HepG2 (cell line): Measurements from ENCODE around the gene RFC2. TPM values are rescaled to one million over a fixed set of nuclear protein-coding genes. Genes with fewer than 3 reads are reported as not detected.

Experiments used
- ARNT2 ChIP-seq: sonication (generic); formaldehyde crosslinking; IDR thresholded peaks from 2 replicates; pipeline ENCODE4 v1.8.0; 2022; ENCODE audit warnings: mild to moderate bottlenecking, low read depth, missing genetic modification reagents, moderate library complexity
- CREB1 ChIP-seq, 2 experiments: fragments of 450-650 bp in 1 of 2; IDR thresholded peaks; 2 replicates each; pipeline ENCODE4 v1.6.1; 2016 to 2017; ENCODE audit warnings: control low read depth in 1 of 2, mild to moderate bottlenecking in 1 of 2, missing compliant biosample characterization in 1 of 2, missing genetic modification characterization in 1 of 2
- DMAP1 ChIP-seq: IDR thresholded peaks from 2 replicates; pipeline ENCODE4 v1.6.1; 2016
- GTF2F1 ChIP-seq: fragments of 150-350 bp; IDR thresholded peaks from 2 replicates; pipeline ENCODE4 v1.6.1; 2014; ENCODE audit warnings: low read length
- HMGA1 ChIP-seq: sonication (generic); formaldehyde crosslinking; conservative IDR thresholded peaks from 2 replicates; pipeline ENCODE4 v1.4.0; 2020; ENCODE audit warnings: missing genetic modification reagents
- KDM2A ChIP-seq: sonication (generic); formaldehyde crosslinking; IDR thresholded peaks from 2 replicates; pipeline ENCODE4 v1.4.0; 2020; ENCODE audit warnings: low read depth, missing genetic modification reagents, borderline replicate concordance
- MAFK ChIP-seq, 2 experiments: IDR thresholded peaks in 1 of 2; conservative IDR thresholded peaks in 1 of 2; 2 replicates each; pipeline ENCODE4 v1.6.1; 2011; ENCODE audit warnings: improper control_type of control experiment in 2 of 2, low read length in 2 of 2
- NCOA2 ChIP-seq: sonication (generic); formaldehyde crosslinking; IDR thresholded peaks from 2 replicates; pipeline ENCODE4 v1.8.0; 2022; ENCODE audit warnings: inconsistent platforms
- NFE2L2 ChIP-seq: fragments of 150-350 bp; IDR thresholded peaks from 2 replicates; pipeline ENCODE4 v1.6.1; 2014; ENCODE audit warnings: low read length
- PAX8 ChIP-seq: sonication (generic); formaldehyde crosslinking; IDR thresholded peaks from 2 replicates; pipeline ENCODE4 v1.8.0; 2022; ENCODE audit warnings: mild to moderate bottlenecking, missing genetic modification reagents, borderline replicate concordance
- POLR2G ChIP-seq: fragments of 200-400 bp; formaldehyde crosslinking; IDR thresholded peaks from 2 replicates; pipeline ENCODE4 v1.6.1; 2018; ENCODE audit warnings: mild to moderate bottlenecking, low read depth, low read length, moderate library complexity
- RARG ChIP-seq: sonication (generic); formaldehyde crosslinking; IDR thresholded peaks from 2 replicates; pipeline ENCODE4 v1.4.0; 2020; ENCODE audit warnings: low read depth, mild to moderate bottlenecking, missing genetic modification reagents
- RFX5 ChIP-seq: IDR thresholded peaks from 2 replicates; pipeline ENCODE4 v1.6.1; 2011; ENCODE audit warnings: low read depth, low read length, improper control_type of control experiment
- SIN3B ChIP-seq: fragments of 150-350 bp; IDR thresholded peaks from 2 replicates; pipeline ENCODE4 v1.6.1; 2014; ENCODE audit warnings: low read length
- YEATS4 ChIP-seq: sonication (generic); formaldehyde crosslinking; IDR thresholded peaks from 2 replicates; pipeline ENCODE4 v1.4.0; 2020; ENCODE audit warnings: missing genetic modification reagents, borderline replicate concordance
- ZNF296 ChIP-seq: sonication (generic); formaldehyde crosslinking; conservative IDR thresholded peaks from 2 replicates; pipeline ENCODE4 v1.5.0; 2020; ENCODE audit warnings: mild to moderate bottlenecking, missing genetic modification reagents
- ZNF44 ChIP-seq: sonication (generic); formaldehyde crosslinking; IDR thresholded peaks from 2 replicates; pipeline ENCODE4 v1.5.1; 2020; ENCODE audit warnings: mild to moderate bottlenecking, missing genetic modification reagents
- ZNF441 ChIP-seq: sonication (generic); formaldehyde crosslinking; IDR thresholded peaks from 2 replicates; pipeline ENCODE4 v1.7.0; 2021; ENCODE audit warnings: missing genetic modification reagents, borderline replicate concordance
- ZNF468 ChIP-seq: sonication (generic); formaldehyde crosslinking; IDR thresholded peaks from 2 replicates; pipeline ENCODE4 v1.8.0; 2022; ENCODE audit warnings: mild to moderate bottlenecking, moderate library complexity, missing genetic modification reagents
- ZNF672 ChIP-seq: sonication (generic); formaldehyde crosslinking; IDR thresholded peaks from 2 replicates; pipeline ENCODE4 v1.8.1; 2022; ENCODE audit warnings: missing genetic modification reagents
- polyA plus RNA-seq, 8 experiments: library from polyadenylated mRNA; depleted of rRNA in 3 of 8; stranded (reverse) in 7 of 8; unstranded in 1 of 8; fragments of >200 nt; fragmentation: Illumina TruSeq in 4 of 8; extraction: Trizol in 4 of 8; gene quantifications; 2 replicates each; pipeline versions ENCODE4 v1.2.1 to v1.2.3, GENCODE V29; 2011 to 2016; ENCODE audit warnings: low read depth in 4 of 8, missing spikeins in 1 of 8, mixed read lengths in 1 of 8; ENCODE audit not compliant: insufficient read depth in 1 of 8
- total RNA-seq, 5 experiments: library from RNA; depleted of rRNA; stranded (reverse); fragments of >200 nt; fragmentation: Illumina TruSeq; extraction: Trizol; gene quantifications; 2 replicates each; pipeline ENCODE4 v1.2.3, GENCODE V29; 2016; ENCODE audit warnings: low read depth in 1 of 5
- TF ChIP-seq, protein P1 (sequence below): sonication (generic); formaldehyde crosslinking; IDR thresholded peaks from 2 replicates; pipeline ENCODE4 v1.9.0; 2021; ENCODE audit warnings: missing genetic modification reagents, mild to moderate bottlenecking, borderline replicate concordance
- TF ChIP-seq, protein P2 (sequence below): sonication (generic); formaldehyde crosslinking; IDR thresholded peaks from 2 replicates; pipeline ENCODE4 v1.4.0; 2020; ENCODE audit warnings: missing genetic modification reagents
- TF ChIP-seq, protein P3 (sequence below): sonication (generic); formaldehyde crosslinking; IDR thresholded peaks from 2 replicates; pipeline ENCODE4 v1.4.0; 2020; ENCODE audit warnings: mild to moderate bottlenecking, missing genetic modification reagents
- TF ChIP-seq, protein P4 (sequence below): sonication (generic); formaldehyde crosslinking; IDR thresholded peaks from 2 replicates; pipeline ENCODE4 v1.9.0; 2022; ENCODE audit warnings: missing genetic modification reagents, mild to moderate bottlenecking, borderline replicate concordance

RFC2 gene
- total and polyA plus RNA-seq, 2 of the 13 experiments (the other 11 are each of a cell fraction or from before 2014, with no cell fraction given): 14.6 to 43.5 TPM

DNA sequence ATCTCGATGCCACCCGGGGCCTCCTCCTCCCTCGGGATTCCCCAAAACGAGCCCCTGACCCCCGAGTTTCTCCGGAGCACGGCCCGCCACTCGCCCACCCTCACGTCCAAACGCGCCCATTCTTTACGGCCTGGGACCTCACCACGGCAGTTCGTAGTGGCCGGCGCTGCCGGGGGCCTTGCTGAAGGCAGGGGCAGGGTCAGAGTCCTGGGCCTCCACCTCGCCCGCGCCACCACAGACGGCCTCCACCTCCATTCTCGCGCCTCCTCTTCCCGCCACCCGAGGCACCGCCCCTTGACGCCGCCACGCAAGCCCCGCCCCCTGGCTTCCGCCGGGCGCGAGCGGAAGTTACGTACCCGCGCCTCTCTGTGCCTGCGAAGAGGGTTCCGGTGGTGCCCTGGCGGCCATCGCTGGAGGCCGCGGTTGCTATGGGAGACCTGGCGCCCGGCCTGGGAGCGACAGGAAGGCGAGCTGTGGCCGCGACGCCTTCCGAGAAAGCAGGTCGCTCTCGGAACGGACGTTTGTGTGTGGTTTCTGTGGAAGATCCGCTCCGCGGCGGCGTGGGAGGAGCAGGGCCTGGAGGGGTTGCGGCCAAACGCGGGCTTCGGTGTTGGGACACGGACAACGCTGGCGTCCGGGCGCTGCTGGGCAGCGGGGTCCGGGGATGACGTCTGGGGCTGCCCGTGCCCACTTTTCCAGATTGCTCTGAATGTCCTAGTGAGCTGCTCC lies at the start of gene RFC2 (continued):
- TF ChIP-seq, protein P1, sequence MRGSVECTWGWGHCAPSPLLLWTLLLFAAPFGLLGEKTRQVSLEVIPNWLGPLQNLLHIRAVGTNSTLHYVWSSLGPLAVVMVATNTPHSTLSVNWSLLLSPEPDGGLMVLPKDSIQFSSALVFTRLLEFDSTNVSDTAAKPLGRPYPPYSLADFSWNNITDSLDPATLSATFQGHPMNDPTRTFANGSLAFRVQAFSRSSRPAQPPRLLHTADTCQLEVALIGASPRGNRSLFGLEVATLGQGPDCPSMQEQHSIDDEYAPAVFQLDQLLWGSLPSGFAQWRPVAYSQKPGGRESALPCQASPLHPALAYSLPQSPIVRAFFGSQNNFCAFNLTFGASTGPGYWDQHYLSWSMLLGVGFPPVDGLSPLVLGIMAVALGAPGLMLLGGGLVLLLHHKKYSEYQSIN (CRISPR knock-in tag): no peak
- TF ChIP-seq KDM2A (peak; percentile 83), ARNT2 (CRISPR knock-in tag) (peak; percentile 96), ZNF441 (CRISPR knock-in tag) (peak; percentile 49; the same call in 1 of the 2 replicates), CREB1 (IDR thresholded peaks at IDR 0.05) (peak; percentile 90), CREB1 (CRISPR knock-in tag; IDR thresholded peaks at IDR 0.05) (peak; percentile 96), ZNF468 (CRISPR knock-in tag) (no peak), GTF2F1 (no peak), ZNF44 (CRISPR knock-in tag) (0 out of 2 replicates have a peak, but pooled peaks have one; percentile 80), MAFK (conservative IDR thresholded peaks at IDR 0.05 in 1 of 2, IDR thresholded peaks at IDR 0.05 in 1 of 2; ENCODE audit: low read length in 2 of 2) (no peak), RARG (CRISPR knock-in tag) (no peak), ZNF296 (no peak), RFX5 (no peak), SIN3B (no peak; the same call in 1 of the 2 replicates), HMGA1 (CRISPR knock-in tag) (no peak), POLR2G (peak; percentile 79), PAX8 (0 out of 2 replicates have a peak, but pooled peaks have one; percentile 52), NFE2L2 (no peak), NCOA2 (0 out of 2 replicates have a peak, but pooled peaks have one; percentile 37), YEATS4 (peak; percentile 88), ZNF672 (CRISPR knock-in tag) (no peak), DMAP1 (CRISPR knock-in tag) (peak; percentile 85)
- TF ChIP-seq, protein P2, sequence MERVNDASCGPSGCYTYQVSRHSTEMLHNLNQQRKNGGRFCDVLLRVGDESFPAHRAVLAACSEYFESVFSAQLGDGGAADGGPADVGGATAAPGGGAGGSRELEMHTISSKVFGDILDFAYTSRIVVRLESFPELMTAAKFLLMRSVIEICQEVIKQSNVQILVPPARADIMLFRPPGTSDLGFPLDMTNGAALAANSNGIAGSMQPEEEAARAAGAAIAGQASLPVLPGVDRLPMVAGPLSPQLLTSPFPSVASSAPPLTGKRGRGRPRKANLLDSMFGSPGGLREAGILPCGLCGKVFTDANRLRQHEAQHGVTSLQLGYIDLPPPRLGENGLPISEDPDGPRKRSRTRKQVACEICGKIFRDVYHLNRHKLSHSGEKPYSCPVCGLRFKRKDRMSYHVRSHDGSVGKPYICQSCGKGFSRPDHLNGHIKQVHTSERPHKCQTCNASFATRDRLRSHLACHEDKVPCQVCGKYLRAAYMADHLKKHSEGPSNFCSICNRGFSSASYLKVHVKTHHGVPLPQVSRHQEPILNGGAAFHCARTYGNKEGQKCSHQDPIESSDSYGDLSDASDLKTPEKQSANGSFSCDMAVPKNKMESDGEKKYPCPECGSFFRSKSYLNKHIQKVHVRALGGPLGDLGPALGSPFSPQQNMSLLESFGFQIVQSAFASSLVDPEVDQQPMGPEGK (CRISPR knock-in tag): no peak
- TF ChIP-seq, protein P3, sequence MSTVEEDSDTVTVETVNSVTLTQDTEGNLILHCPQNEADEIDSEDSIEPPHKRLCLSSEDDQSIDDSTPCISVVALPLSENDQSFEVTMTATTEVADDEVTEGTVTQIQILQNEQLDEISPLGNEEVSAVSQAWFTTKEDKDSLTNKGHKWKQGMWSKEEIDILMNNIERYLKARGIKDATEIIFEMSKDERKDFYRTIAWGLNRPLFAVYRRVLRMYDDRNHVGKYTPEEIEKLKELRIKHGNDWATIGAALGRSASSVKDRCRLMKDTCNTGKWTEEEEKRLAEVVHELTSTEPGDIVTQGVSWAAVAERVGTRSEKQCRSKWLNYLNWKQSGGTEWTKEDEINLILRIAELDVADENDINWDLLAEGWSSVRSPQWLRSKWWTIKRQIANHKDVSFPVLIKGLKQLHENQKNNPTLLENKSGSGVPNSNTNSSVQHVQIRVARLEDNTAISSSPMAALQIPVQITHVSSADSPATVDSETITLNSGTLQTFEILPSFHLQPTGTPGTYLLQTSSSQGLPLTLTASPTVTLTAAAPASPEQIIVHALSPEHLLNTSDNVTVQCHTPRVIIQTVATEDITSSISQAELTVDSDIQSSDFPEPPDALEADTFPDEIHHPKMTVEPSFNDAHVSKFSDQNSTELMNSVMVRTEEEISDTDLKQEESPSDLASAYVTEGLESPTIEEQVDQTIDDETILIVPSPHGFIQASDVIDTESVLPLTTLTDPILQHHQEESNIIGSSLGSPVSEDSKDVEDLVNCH (CRISPR knock-in tag): no peak
- TF ChIP-seq, protein P4, sequence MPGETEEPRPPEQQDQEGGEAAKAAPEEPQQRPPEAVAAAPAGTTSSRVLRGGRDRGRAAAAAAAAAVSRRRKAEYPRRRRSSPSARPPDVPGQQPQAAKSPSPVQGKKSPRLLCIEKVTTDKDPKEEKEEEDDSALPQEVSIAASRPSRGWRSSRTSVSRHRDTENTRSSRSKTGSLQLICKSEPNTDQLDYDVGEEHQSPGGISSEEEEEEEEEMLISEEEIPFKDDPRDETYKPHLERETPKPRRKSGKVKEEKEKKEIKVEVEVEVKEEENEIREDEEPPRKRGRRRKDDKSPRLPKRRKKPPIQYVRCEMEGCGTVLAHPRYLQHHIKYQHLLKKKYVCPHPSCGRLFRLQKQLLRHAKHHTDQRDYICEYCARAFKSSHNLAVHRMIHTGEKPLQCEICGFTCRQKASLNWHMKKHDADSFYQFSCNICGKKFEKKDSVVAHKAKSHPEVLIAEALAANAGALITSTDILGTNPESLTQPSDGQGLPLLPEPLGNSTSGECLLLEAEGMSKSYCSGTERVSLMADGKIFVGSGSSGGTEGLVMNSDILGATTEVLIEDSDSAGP (CRISPR knock-in tag): peak; percentile 94
